Medulla oblongata (tissue), 1 donor: ENCODE measurements around the gene TMEM221.
A peak's percentile ranks its signal among the peaks of the same experiment; 100 is the strongest.

Experiments
- DNase-seq: peaks from one replicate; pipeline ENCODE4 v3.0.0-alpha.2; 2015; ENCODE audit errors: extremely low spot score

Gene TMEM221

DNA sequence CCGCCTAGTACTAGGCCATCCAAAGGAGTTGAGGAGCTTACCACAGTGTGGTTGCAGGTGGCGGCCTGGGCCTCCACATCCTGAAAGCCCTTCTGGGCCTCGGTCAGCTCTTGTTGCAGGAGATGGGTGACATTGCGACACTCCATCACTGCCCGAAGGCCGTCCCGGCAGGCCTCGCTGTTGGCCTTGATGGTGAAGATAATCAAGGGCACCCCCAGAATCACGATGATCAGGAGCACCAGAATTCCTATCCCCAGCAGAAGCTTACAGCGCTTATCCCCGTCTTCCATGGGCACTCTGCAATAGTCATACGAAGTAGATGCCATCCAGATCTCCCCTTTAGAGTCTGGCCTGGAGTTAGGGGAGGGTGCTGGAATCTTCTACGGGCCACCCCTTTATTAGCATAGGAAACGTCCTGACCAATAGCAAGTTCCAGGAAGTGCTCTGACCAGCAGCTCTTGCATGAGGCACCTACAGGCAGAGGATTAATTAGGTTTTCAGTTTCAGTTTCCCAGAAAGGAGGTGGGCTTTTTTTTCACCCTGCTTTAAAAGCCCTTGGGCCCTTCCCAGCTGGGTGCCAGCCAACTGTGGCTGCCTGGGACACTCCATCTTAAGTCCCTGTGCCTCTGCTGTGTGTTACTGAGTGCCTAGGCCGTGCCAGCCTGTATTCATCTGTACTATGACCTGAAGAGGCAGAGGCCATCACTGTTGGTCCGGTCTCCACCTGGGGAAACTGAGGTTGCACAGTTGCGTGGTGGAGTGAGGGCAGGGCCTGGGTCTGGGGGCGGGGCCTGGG lies 43.0 kb downstream of the TMEM221 start, which contains the start of gene BST2:
Gene BST2 (minus strand): TSS at position 381 of the 796 bp plus-strand sequence. CDS start 55 bp downstream, at position 326.
- peak; percentile 86 for DNase-seq

DNA sequence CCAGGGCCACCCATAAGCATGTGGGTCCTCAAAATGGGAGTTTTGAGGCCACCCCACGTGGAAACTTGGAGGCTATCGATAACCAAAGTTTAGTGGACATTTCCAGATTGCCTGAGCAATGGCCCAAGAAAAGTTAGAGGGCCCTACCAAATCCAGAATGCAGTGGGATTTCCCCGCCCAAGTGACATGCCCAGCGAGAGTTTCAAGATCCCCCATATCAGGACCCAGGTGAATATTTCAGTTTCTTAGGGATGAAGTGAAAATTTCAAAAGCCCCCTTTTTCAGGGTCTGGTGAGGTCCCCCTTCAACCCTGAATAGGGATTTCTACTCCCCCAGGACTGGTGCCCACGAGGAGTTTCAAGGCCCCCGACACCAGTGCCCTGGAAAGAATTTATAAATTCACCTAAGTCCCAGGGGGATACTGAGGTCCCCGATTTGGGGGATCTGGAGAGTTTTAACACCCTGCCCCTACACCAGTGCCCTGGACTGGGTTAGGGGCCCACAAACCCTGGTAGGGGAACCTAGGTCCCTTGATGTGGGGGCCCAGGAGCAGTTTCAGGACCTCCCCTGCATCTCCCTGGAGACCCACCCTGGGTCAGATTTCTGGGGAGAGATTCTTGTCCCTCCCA lies 43.7 kb downstream of the TMEM221 start:
- DNase-seq = no peak

DNA sequence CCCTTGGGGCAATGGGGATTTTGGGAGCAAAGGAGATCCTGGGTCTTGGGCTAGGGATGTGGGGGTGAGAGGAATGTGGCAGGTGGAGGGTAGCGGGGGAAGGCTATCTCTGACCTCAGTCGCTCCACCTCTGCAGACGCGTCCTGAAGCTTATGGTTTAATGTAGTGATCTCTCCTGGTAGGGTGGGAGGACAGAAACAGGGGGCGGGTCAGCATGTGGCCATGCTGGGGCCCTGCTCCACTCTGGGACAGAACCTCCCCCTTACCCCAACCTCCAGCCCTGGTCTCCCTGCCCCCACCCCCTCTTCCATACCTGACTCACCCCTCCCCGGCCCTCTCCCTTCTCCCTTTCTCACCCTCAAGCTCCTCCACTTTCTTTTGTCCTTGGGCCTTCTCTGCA lies 44.5 kb downstream of the TMEM221 start:
- no peak for DNase-seq

- DNase-seq = no peak
Observed at GRCh38 chr19:17402982-17403855, 45.2 kb downstream of the TMEM221 start.

DNA sequence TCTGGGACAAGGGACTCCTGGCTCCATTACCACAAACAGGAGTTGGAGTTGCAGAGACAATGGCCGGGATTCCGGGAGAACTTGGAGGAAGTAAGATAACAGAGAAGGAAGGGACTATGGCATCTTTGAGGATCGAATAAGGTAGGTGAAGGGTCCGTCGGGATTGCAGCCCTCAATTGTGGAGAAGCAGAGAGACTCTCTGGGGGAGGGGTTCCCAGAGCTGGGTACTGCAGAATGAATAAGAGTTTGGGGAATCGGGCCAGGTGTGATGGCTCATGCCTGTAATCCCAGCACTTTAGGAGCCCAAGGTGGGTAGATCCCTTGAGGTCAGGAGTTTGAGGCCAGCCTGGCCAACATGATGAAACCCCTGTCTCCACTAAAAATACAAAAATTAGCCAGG lies 46.8 kb downstream of the TMEM221 start:
- no peak for DNase-seq

DNA sequence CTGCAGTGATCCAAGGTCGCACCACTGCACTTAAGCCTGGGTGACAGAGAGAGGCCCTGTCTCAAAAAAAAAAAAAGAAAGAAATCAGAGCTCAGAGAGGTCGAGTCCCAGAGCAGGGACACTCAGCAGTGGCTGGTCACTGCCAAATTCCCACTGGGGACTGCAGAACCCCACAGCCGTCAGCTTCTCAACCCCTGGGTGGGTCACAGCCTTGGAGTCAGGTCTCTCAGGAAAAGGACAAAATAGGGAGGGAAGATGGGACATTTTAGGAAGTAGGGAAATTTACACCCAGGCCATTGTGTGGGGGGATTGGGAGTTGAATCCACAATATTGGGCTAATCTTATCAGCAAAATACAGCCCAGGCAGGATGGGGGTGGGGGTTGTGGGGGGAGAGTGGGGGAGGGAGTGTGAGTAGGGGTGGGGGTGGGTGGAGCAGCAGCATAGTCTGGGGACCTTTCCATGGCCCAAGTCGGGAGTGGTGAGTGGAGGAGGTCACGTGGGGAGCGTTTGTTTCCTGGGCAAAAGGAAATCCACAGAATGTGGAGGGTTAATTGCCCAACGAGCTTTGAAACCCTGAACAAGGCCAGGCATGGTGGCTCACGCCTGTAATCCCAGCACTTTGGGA lies 49.5 kb downstream of the TMEM221 start:
- DNase-seq = no peak

GRCh38 chr19:17394891-17395415 lies 53.5 kb downstream of the TMEM221 start:
- peak; percentile 50 for DNase-seq

- no peak for DNase-seq
Observed at GRCh38 chr19:17393914-17394313, 54.6 kb downstream of the TMEM221 start, which contains the start of gene CCDC194. Gene CCDC194 (minus strand): TSS chr19:17394196. CDS start chr19:17394158, 38 bp downstream.

- no peak for DNase-seq
Observed at GRCh38 chr19:17393002-17393401, 55.5 kb downstream of the TMEM221 start.

DNA sequence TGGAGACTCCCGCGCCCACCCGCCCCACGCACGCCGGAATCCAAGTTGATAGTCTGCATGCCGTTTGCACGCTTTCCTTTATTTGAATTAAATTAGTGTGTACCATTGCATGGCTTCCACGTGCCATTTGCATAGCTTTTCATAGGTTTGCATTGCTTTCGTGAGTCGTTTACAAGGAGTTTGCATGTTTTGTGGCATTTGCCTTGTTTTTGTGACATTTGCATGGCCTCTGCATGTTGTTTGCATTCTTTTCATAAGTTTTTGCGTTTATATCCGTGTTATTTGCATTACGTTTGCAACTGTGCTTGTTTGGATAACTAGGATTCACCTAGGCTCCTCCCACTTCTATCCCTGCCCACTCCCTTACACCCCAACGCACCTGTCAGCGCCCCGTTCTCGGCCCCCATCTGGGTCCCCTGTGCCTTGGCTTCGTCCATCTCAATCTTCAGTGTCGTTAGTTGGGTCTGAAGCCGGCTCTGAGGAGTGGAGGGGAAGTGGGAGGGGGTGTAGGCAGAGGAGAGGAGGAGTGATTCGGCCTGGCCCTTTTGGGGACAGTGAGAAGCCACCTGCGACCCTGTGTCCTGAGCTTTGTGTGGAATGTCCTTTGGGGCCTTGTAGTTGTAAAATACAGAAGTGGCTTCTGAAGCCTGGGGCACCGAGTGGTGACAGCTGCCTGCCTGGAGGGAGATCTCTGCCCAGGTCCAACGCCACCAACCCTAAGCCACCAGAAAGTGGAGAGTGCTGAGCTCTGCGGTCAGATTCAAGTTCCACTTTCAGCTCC lies 56.9 kb downstream of the TMEM221 start:
- DNase-seq = no peak

DNA sequence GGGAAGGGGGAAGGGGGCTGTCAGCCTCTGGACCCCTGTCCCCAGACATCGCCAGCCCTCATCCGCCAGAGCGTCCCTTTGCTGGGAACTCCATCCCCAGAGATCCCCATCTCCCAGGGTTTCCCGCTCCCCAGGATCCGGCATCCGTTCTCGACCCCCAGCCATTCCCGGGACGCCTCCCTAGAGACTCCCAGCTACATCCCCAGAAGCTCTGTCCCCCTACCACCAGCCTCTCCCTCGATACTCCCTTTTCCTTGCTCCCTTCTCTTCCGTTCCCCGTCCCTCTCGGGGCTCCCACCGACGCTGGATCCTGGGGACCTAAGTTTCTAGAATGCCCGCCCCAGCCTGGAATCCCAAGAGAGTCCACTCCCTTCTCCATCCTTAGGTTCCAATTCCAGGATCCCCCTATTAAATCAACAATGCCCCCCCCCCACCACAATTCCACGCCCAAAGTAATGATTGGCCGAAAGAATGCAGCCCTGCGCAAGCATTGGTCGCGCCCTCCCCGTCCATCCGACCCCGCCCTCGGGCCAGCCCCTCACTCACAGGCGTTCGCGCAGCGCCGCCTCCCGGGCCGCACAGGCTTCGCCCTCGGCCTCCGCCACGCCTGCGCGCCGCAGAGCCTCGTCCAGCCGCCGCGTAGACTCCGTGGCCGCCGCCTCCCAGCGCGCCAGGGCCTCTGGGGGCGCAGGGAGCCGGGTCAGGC lies 57.6 kb downstream of the TMEM221 start:
- peak; percentile 92 for DNase-seq

DNA sequence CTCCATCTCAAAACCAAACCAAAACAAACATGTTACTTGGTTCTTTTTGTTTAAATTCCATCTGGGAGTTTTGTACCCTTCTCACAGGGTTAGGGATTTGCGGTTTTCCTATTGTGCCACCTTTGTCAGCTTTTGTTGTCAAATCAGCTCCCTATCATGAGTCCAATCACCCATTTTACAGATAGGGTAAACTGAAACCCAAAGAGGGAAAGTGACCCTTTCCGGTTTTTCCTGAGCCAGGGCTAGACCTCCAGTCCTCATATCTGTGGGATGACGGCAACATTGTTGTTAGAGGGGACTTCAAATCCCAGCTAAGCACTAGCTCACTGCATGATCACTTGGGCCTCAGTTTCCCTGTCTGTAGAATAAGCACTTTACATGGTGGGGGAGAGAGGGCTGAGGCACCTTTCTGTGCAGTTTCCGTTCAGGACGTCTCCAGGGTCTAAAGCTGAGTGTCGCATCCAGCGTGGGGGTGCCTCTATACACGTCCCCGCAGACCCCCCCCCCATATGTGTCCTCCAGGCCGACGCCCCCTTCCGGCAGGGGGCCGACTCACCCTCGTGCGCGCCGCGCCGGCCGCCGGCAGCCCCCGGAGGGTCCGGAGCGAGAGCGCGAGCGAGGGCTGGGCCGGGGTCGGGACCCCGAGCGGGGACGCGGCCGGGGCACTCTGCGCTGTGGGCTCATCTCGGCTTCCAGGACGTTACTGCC lies 58.4 kb downstream of the TMEM221 start:
- DNase-seq = no peak

- no peak for DNase-seq
Observed at GRCh38 chr19:17389288-17389687, 59.2 kb downstream of the TMEM221 start.

DNA sequence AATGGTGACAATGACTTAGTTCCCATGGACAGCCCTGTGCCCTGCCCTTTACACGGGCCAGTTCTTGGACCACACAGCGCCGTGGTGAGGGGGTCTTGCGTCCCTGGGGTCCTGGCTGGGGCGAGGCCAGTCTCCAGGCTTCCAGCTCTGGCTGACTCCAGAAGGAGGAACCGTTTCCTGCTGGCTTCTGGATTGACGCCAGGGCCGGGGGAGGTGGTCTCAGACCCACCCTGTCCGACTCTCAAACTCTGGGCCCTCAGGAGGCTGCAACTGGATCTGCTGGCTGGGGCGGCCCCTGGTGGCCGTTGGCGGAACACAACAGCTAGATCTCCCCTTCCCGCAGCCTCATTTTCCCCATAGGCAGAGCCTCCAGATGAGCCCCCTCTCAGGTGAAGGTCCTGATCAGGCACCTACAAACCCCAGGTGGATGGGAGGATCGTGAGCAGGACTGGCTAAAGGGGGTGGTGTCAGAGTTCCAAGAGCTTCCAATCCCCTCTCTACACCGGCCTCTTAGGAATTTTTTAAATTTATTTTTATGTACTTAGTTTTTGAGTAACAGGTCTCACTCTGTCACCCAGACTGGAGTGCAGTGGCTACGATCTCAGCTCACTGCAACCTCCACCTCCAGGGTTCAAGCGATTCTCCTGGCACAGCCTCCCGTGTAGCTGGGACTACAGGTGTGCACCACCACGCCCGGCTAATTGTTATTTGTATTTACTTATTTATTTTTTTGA lies 62.4 kb downstream of the TMEM221 start:
- DNase-seq = peak; percentile 37
